Neutrophil (primary cell): ENCODE measurements around the gene ALOXE3.

ENCODE experiments used
- H3K27ac ChIP-seq: fragments of 200-600 bp; sonication (generic); 2 replicates; pipeline ENCODE4 v1.5.1; 2016; ENCODE audit warnings: mild to moderate bottlenecking, moderate library complexity
- H3K27me3 ChIP-seq: fragments of 200-600 bp; sonication (generic); 2 replicates; pipeline ENCODE4 v1.6.0; 2016; ENCODE audit warnings: mild to moderate bottlenecking
- H3K36me3 ChIP-seq: fragments of 200-600 bp; sonication (generic); 2 replicates; pipeline ENCODE4 v1.5.1; 2017
- H3K4me1 ChIP-seq, 2 experiments: fragments of 200-600 bp in 1 of 2; sonication (generic) in 1 of 2; 1 replicate in 1 of 2; 2 replicates in 1 of 2; pipeline versions ENCODE4 v1.5.1 to v1.6.1; 2013 to 2016; ENCODE audit warnings: low read depth in 1 of 2, low read length in 1 of 2, mild to moderate bottlenecking in 1 of 2, moderate library complexity in 1 of 2; ENCODE audit not compliant: control insufficient read depth in 1 of 2, insufficient read depth in 1 of 2
- H3K4me3 ChIP-seq, 2 experiments: fragments of 200-600 bp in 1 of 2; sonication (generic) in 1 of 2; 1 replicate in 1 of 2; 2 replicates in 1 of 2; pipeline ENCODE4 v1.5.1; 2013 to 2016; ENCODE audit warnings: low read depth in 1 of 2, low read length in 1 of 2, mild to moderate bottlenecking in 1 of 2, moderate library complexity in 1 of 2
- H3K9me3 ChIP-seq: fragments of 200-600 bp; sonication (generic); 2 replicates; pipeline ENCODE4 v1.5.1; 2016
- TF ChIP-seq, protein P1 (sequence below): fragments of 200-600 bp; sonication (generic); IDR thresholded peaks from 2 replicates; pipeline ENCODE4 v1.5.1; 2016; ENCODE audit warnings: antibody characterized with exemption

The ALOXE3 gene

DNA sequence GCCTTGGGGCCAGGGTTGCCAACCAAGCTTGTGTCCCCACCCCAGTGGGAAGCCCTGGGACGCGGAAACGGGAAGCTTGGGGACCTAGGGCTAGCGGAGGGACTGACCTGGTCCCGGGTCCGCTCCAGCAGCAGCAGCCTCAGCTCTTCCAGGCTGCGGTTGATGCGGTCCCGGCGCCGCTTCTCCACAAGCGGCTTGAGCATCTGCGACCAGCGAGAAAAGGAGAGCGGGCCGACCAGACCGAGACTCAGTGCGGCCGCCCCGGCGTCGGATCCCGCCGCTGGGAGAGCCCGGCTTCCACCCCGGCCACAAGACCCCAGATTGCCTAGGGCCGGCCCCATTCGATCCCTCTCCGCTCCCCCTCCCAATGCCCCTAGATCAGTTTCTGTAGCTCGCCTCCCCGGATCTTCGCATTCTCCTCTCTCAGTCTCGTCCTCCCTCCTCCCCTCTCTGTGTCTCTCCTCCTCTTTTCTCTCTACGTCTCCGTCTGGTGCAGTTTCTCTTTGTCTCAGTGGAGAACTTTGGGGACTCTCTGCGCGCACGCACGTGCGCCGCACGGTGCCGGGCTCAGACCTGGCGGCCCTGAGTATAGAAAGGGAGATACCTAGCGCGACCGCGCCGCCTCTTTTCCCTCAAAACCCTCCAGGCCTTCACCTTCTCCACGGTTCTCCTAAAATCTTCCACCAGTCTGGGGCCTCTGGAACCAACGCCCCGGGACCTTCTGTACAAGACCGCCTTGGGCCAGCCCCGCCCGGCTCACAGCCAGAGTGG, 4.8 kb upstream of the ALOXE3 start:
- peak overlapping the region in 1 of 2 experiments; percentile 60 for H3K4me3 ChIP-seq
- no peak overlapping the region for H3K27ac ChIP-seq
- TF ChIP-seq, protein P1, sequence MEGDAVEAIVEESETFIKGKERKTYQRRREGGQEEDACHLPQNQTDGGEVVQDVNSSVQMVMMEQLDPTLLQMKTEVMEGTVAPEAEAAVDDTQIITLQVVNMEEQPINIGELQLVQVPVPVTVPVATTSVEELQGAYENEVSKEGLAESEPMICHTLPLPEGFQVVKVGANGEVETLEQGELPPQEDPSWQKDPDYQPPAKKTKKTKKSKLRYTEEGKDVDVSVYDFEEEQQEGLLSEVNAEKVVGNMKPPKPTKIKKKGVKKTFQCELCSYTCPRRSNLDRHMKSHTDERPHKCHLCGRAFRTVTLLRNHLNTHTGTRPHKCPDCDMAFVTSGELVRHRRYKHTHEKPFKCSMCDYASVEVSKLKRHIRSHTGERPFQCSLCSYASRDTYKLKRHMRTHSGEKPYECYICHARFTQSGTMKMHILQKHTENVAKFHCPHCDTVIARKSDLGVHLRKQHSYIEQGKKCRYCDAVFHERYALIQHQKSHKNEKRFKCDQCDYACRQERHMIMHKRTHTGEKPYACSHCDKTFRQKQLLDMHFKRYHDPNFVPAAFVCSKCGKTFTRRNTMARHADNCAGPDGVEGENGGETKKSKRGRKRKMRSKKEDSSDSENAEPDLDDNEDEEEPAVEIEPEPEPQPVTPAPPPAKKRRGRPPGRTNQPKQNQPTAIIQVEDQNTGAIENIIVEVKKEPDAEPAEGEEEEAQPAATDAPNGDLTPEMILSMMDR: no peak
- no peaks in the 10 kb centered on the region for H3K36me3 ChIP-seq
- H3K9me3 ChIP-seq: no peaks in the 10 kb centered on the region
- H3K4me1 ChIP-seq: peaks cover 89 to 94% of the 10 kb centered on the region in 2 experiments
- peaks cover 100% of the 10 kb centered on the region for H3K27me3 ChIP-seq

DNA sequence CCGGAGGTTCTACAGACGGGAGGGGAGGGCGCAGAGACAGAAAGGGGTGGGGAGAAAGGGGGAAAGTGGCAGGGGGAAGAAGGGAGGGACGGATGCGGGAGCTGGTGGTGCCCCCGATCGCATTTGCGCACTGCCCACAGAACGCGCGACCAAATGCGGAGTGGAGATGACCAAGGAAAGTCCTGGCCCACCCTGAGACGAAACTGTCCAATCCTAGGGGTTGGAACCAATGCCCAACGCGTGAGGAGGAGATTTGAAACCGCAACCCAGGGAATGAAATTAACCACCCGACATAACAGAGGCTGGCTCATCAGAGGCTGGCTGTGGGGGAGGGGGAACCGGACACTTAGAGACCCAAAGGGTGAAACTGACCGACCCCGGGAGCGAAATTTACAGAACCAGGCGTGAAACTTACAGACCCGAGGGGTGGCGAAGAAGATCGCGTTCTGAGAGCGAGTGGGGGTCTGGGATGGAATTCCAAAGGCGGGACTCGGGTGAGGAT, 4.2 kb upstream of the ALOXE3 start:
- peaks cover 95 to 100% of the 10 kb centered on the region in 2 experiments for H3K4me1 ChIP-seq
- TF ChIP-seq, protein P1: no peak
- H3K27me3 ChIP-seq: peaks cover 100% of the 10 kb centered on the region
- H3K4me3 ChIP-seq: peak overlapping the region; percentile 40 to 60
- H3K27ac ChIP-seq: no peak overlapping the region
- H3K36me3 ChIP-seq: no peaks in the 10 kb centered on the region
- no peaks in the 10 kb centered on the region for H3K9me3 ChIP-seq

DNA sequence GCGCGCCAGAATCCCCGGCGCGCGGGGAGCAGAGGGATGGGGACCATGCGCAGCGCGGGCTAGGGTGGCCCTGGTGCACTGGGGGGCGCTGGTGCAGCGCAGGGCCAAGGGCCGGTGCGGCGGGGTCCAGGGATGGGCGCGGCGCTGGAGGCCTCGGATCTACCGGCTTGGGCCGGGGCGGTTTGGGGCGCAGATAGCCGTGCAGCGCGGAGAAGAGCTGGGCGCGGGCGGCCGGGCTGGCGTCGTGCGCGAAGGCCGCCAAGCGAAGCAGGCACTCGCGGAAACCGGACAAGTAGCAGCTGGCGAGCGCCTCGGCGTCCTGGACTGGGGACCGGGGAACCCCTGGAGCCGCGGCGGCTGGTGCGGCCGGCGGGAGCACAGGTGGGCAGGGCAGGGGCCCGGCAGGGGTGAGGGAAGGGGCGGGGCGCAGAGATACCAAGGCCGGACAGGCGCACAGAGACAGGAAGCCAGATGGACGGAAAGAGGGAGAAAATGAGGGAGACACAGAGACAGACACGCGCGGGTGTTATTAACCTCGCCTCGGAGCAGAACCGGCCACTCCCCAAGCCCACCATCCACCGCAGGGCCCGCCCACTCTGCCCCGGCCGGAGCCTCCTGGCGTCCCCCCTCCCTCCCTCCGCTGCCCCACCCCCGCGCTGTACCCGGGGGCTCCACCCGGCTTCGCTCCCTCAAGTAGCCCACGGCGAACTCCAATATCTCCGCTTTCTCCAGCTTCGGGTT, 3.5 kb upstream of the ALOXE3 start:
- Histone ChIP-seq H3K9me3 (no peaks in the 10 kb centered on the region), H3K27ac (no peak overlapping the region), H3K4me3 (peak overlapping the region; percentile 40 to 60), H3K27me3 (peaks cover 100% of the 10 kb centered on the region), H3K4me1 (peaks cover 94 to 99% of the 10 kb centered on the region in 2 experiments), H3K36me3 (no peaks in the 10 kb centered on the region)
- TF ChIP-seq, protein P1: no peak

DNA sequence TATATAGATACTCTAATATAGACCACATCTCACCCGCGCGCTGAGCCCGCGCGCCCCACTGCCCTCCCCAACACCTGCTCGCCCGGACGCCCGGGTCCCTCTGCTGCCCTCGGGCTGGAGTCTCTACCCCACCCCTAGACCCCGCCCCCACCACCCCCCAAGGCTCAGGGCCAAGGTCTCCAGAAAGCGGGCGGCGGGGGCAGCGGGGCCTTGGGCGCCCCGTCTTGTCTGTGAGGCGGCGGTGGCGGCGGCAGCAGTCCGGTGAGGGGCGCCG, 3.0 kb upstream of the ALOXE3 start:
- H3K4me1 ChIP-seq: peaks cover 90 to 94% of the 10 kb centered on the region in 2 experiments
- H3K36me3 ChIP-seq: no peaks in the 10 kb centered on the region
- H3K4me3 ChIP-seq: peak overlapping the region; percentile 52 to 60
- TF ChIP-seq, protein P1: no peak
- H3K9me3 ChIP-seq: no peaks in the 10 kb centered on the region
- no peak overlapping the region for H3K27ac ChIP-seq
- peaks cover 100% of the 10 kb centered on the region for H3K27me3 ChIP-seq

DNA sequence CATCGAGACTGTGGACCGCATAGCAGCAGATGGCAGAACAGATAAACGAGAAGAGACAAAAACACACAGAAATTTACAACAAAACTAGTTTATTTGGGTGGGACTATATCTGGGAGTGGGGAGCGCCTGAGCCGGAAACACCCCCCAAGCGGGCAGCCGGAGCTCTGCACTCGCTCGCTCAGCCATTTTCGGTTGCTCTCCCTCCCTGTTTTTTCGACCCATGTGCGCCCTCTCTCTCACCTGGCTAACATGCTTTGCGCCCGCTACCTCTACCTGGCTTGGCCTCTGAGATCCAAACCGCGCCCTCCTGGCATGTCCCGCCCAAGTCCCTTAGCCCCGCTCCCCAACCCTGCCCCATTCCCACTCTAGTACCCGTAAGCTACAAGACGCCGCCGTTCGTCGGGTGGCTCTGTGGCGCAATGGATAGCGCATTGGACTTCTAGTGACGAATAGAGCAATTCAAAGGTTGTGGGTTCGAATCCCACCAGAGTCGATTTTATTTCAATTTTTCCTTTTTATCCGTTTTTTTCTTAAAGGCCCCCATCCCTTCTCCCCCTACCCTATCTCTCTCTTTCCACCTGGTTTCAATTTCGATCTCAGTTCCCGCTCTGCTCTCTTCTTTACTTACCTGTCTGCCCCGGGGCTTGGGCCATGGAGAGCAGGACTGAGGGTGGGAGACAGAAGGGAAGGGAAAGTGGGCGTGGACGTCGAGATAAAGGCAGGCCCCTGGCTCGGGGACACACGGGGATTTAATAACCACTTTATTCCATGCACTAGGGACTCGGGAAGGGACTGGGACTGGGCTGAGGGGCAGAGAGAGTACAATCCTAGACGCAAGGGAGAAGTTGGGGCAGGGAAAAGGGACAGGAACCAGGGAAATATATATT, 2.4 kb upstream of the ALOXE3 start:
- H3K9me3 ChIP-seq: no peaks in the 10 kb centered on the region
- TF ChIP-seq, protein P1: no peak
- peaks cover 100% of the 10 kb centered on the region for H3K27me3 ChIP-seq
- H3K4me3 ChIP-seq: peak overlapping the region; percentile 52 to 60
- no peaks in the 10 kb centered on the region for H3K36me3 ChIP-seq
- H3K27ac ChIP-seq: no peak overlapping the region
- H3K4me1 ChIP-seq: peaks cover 84 to 88% of the 10 kb centered on the region in 2 experiments
